ENCODE data around the gene MON2.

MON2 gene

GRCh38 chr12:62622177-62622576, 155.6 kb downstream of the MON2 start:
- DNase-seq = no peak

GRCh38 chr12:62625228-62625627, 158.6 kb downstream of the MON2 start:
- DNase-seq = peak; percentile 85

- no peak for DNase-seq
Measured at GRCh38 chr12:62627181-62627580, 160.6 kb downstream of the MON2 start.

- DNase-seq = no peak
Measured at GRCh38 chr12:62629413-62629812, 162.8 kb downstream of the MON2 start.

- no peak for DNase-seq
Measured at GRCh38 chr12:62629971-62630739, 163.5 kb downstream of the MON2 start.

- peak; percentile 50 for DNase-seq
Measured at GRCh38 chr12:62631471-62632410, 165.1 kb downstream of the MON2 start.

GRCh38 chr12:62632411-62632918, 165.8 kb downstream of the MON2 start:
- no peak for DNase-seq

- no peak for DNase-seq
Measured at GRCh38 chr12:62635649-62636048, 169.0 kb downstream of the MON2 start.

GRCh38 chr12:62637679-62638078, 171.1 kb downstream of the MON2 start:
- no peak for DNase-seq

GRCh38 chr12:62640910-62641448, 174.4 kb downstream of the MON2 start:
- peak; percentile 4 for DNase-seq

- DNase-seq = no peak
Measured at GRCh38 chr12:62642486-62642885, 175.9 kb downstream of the MON2 start.

- no peak for DNase-seq
Measured at GRCh38 chr12:62643486-62643885, 176.9 kb downstream of the MON2 start.

- no peak for DNase-seq
Measured at GRCh38 chr12:62646566-62646965, 179.9 kb downstream of the MON2 start.

GRCh38 chr12:62647586-62647985, 181.0 kb downstream of the MON2 start:
- no peak for DNase-seq

GRCh38 chr12:62649412-62650138, 182.9 kb downstream of the MON2 start:
- no peak for DNase-seq

Data from kidney glomerular epithelial cell (primary cell).